Stimulated activated CD4-positive, alpha-beta T cell treated with anti-CD3 and anti-CD28 coated beads, Interleukin-4, amount 100 ng/mL, for 24 hours (primary cell): ENCODE results near the gene PTGR3.

Experiments
- DNase-seq: peaks from one replicate; pipeline ENCODE4 v3.0.0-alpha.2; 2020

PTGR3 gene

GRCh38 chr18:75213611-75214331 is 4.8 kb upstream of the PTGR3 start:
- no peak for DNase-seq

GRCh38 chr18:75212751-75213090 is 3.8 kb upstream of the PTGR3 start:
- no peak for DNase-seq

GRCh38 chr18:75211953-75212750 is 3.2 kb upstream of the PTGR3 start:
- peak; percentile 31 for DNase-seq

GRCh38 chr18:75211626-75211952 is 2.6 kb upstream of the PTGR3 start:
- DNase-seq = no peak

GRCh38 chr18:75211002-75211621 is 2.2 kb upstream of the PTGR3 start:
- DNase-seq = no peak

- DNase-seq = peak; percentile 68
Measured at GRCh38 chr18:75210274-75211001, 1.5 kb upstream of the PTGR3 start, which contains the start of gene TSHZ1. TSHZ1 (plus strand) TSS chr18:75210797; CDS start chr18:75211877, 1,080 bp downstream.

- no peak for DNase-seq
Measured at GRCh38 chr18:75209951-75210258, 966 bp upstream of the PTGR3 start.

GRCh38 chr18:75208836-75209128 is 157 bp downstream of the PTGR3 start:
- DNase-seq = no peak

- DNase-seq = peak; percentile 50
Measured at GRCh38 chr18:75208155-75208835, 644 bp downstream of the PTGR3 start.

GRCh38 chr18:75207310-75208154 is 1.4 kb downstream of the PTGR3 start:
- DNase-seq = no peak

- no peak for DNase-seq
Measured at GRCh38 chr18:75206452-75207309, 2.3 kb downstream of the PTGR3 start.

- no peak for DNase-seq
Measured at GRCh38 chr18:75205514-75206132, 3.3 kb downstream of the PTGR3 start.

GRCh38 chr18:75204732-75205513 is 4.0 kb downstream of the PTGR3 start:
- DNase-seq = no peak

- no peak for DNase-seq
Measured at GRCh38 chr18:75204269-75204731, 4.6 kb downstream of the PTGR3 start.

GRCh38 chr18:75203416-75204268 is 5.3 kb downstream of the PTGR3 start:
- no peak for DNase-seq

GRCh38 chr18:75202696-75203365 is 6.1 kb downstream of the PTGR3 start:
- no peak for DNase-seq

- DNase-seq = no peak
Measured at GRCh38 chr18:75201282-75202270, 7.4 kb downstream of the PTGR3 start.
